ENCODE results near the gene SCARB1. TPM values are rescaled to one million over a fixed set of nuclear protein-coding genes. Genes with fewer than 3 reads are reported as not detected.

SCARB1 gene
- total RNA-seq, 4 donors from 2014 or later = 33.7 to 252 (median 43.6) TPM

- H3K4me3 ChIP-seq = no peak overlapping the region
- WGBS, 2 donors (ENCODE audit: low coverage in 1 of 2) = 86 to 88% methylated on average over 1 to 4 of the region's 4 CpGs
- intact Hi-C loops (cut with DNase I; ENCODE audit: low total_unique reads) = no loop called here
Observed at GRCh38 chr12:124870515-124870914, 6.9 kb upstream of the SCARB1 start.

GRCh38 chr12:124869059-124869665, 5.5 kb upstream of the SCARB1 start:
- DNase-seq = no peak
- TF ChIP-seq POLR2AphosphoS5 (IDR thresholded peaks at IDR 0.05) = peak in 1 of 3 donors; percentile 22
- TF ChIP-seq CTCF (IDR thresholded peaks at IDR 0.05) = no peak
- 28 to 82% methylated on average over 5 to 17 of the region's 17 CpGs for WGBS, 2 donors (ENCODE audit: low coverage in 1 of 2)
- intact Hi-C loops (cut with DNase I; ENCODE audit: low total_unique reads) = no loop called here
- Histone ChIP-seq H3K9me3 (no peaks in the 10 kb centered on the region), H3K4me3 (no peak overlapping the region), H3K27me3 (no peaks in the 10 kb centered on the region), H3K27ac (peak overlapping the region; percentile 7 to 48 (median 8)), H3K36me3 (no peaks in the 10 kb centered on the region), H3K4me1 (peaks cover 0 to 8% (median 1%) of the 10 kb centered on the region in 4 donors)
- in situ Hi-C loops (cut with MboI; ENCODE audit: low pct_ligation_motif_present in 1 of 4, low pct_unique_long_range_greater_than_20kb in 1 of 4, low sequenced_read_pairs in 3 of 4) = no loop called here

More at GRCh38 chr12:124870515-124870914, 6.9 kb upstream of the SCARB1 start:
- in situ Hi-C loops (cut with MboI; ENCODE audit: low pct_ligation_motif_present in 1 of 4, low pct_unique_long_range_greater_than_20kb in 1 of 4, low sequenced_read_pairs in 3 of 4) = no loop called here
- DNase-seq = no peak
- H3K36me3 ChIP-seq = no peaks in the 10 kb centered on the region
- H3K27ac ChIP-seq = no peak overlapping the region
- H3K9me3 ChIP-seq = no peaks in the 10 kb centered on the region
- TF ChIP-seq EP300 (IDR thresholded peaks at IDR 0.05; ENCODE audit: low read depth) (no peak), POLR2AphosphoS5 (IDR thresholded peaks at IDR 0.05) (no peak), POLR2A (IDR thresholded peaks at IDR 0.05) (no peak), CTCF (IDR thresholded peaks at IDR 0.05) (no peak)
- H3K4me1 ChIP-seq = peaks cover 0 to 12% (median 5%) of the 10 kb centered on the region in 4 donors
- no peaks in the 10 kb centered on the region for H3K27me3 ChIP-seq

GRCh38 chr12:124868252-124869058, 4.8 kb upstream of the SCARB1 start:
- no peak for TF ChIP-seq POLR2A (IDR thresholded peaks at IDR 0.05)
- no peak for TF ChIP-seq POLR2AphosphoS5 (IDR thresholded peaks at IDR 0.05)
- no peak for TF ChIP-seq CTCF (IDR thresholded peaks at IDR 0.05)
- Histone ChIP-seq H3K4me1 (peaks cover 0 to 11% (median 5%) of the 10 kb centered on the region in 4 donors), H3K4me3 (no peak overlapping the region), H3K27ac (peak overlapping the region; percentile 7 to 48 (median 8)), H3K27me3 (no peaks in the 10 kb centered on the region), H3K9me3 (no peaks in the 10 kb centered on the region), H3K36me3 (no peaks in the 10 kb centered on the region)
- 62 to 73% methylated on average over 5 to 11 of the region's 11 CpGs for WGBS, 2 donors (ENCODE audit: low coverage in 1 of 2)
- intact Hi-C loops (cut with DNase I; ENCODE audit: low total_unique reads) (no loop called here), in situ Hi-C loops (cut with MboI; ENCODE audit: low pct_ligation_motif_present in 1 of 4, low pct_unique_long_range_greater_than_20kb in 1 of 4, low sequenced_read_pairs in 3 of 4) (no loop called here)
- no peak for DNase-seq

GRCh38 chr12:124867401-124867930, 3.8 kb upstream of the SCARB1 start:
- intact Hi-C loops (cut with DNase I; ENCODE audit: low total_unique reads) (no loop called here), in situ Hi-C loops (cut with MboI; ENCODE audit: low pct_ligation_motif_present in 1 of 4, low pct_unique_long_range_greater_than_20kb in 1 of 4, low sequenced_read_pairs in 3 of 4) (no loop called here)
- 54 to 64% methylated on average over 4 to 6 of the region's 6 CpGs for WGBS, 2 donors (ENCODE audit: low coverage in 1 of 2)
- TF ChIP-seq CTCF (IDR thresholded peaks at IDR 0.05) (no peak), POLR2AphosphoS5 (IDR thresholded peaks at IDR 0.05) (no peak), POLR2A (IDR thresholded peaks at IDR 0.05) (no peak), EP300 (IDR thresholded peaks at IDR 0.05; ENCODE audit: low read depth) (no peak)
- Histone ChIP-seq H3K27ac (no peak overlapping the region), H3K4me3 (no peak overlapping the region), H3K4me1 (peaks cover 3 to 21% (median 14%) of the 10 kb centered on the region in 4 donors), H3K27me3 (no peaks in the 10 kb centered on the region), H3K9me3 (no peaks in the 10 kb centered on the region), H3K36me3 (no peaks in the 10 kb centered on the region)
- peak; percentile 20 for DNase-seq
